ENCODE measurements around the gene GMEB2.

The GMEB2 gene

GRCh38 chr20:63556873-63557478 lies 69.9 kb downstream of the GMEB2 start:
- DNase-seq, result no peak

GRCh38 chr20:63555661-63556381 lies 71.1 kb downstream of the GMEB2 start:
- DNase-seq, result no peak

- DNase-seq, result no peak
These were observed 72.3 kb downstream of the GMEB2 start for GRCh38 chr20:63554361-63555278.

GRCh38 chr20:63553933-63554290 lies 73.0 kb downstream of the GMEB2 start, which contains the start of gene FNDC11:
TSS of gene FNDC11 (plus strand) at chr20:63554159. CDS start at chr20:63555664, 1,505 bp downstream.
- peak; percentile 19 for DNase-seq

DNA sequence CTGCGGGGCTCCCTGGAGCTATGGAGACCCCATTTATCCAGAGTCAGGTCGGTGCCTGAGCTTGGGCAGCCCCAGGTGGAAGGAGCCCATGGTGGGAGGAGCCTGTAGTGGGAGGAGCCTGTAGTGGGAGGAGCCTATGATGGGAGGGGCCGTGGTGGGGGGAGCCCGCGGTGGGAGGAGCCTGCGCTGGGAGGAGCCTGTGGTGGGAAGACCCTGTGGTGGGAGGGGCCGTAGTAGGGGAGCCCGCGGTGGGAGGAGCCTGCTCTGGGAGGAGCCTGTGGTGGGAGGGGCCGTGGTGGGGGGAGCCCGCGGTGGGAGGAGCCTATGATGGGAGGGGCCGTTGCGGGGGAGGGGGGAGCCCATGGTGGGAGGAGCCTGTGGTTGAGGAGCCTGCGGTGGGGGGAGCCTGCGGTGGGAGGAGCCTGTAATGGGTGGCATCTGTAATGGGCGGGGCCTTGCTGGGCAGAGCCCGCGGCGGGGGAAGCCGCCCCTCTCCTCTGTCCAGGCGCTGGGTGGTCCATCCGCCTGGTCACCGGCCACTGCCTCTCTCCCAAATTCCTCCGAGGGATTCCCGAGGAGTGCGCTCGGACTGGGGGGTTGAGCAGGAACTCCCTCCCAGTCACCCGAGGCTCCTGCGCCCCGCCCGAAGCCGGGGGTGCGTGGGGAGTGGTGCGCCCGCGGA lies 73.5 kb downstream of the GMEB2 start:
- peak; percentile 80 for DNase-seq

GRCh38 chr20:63552481-63553249 lies 74.2 kb downstream of the GMEB2 start:
- peak; percentile 62 for DNase-seq

DNA sequence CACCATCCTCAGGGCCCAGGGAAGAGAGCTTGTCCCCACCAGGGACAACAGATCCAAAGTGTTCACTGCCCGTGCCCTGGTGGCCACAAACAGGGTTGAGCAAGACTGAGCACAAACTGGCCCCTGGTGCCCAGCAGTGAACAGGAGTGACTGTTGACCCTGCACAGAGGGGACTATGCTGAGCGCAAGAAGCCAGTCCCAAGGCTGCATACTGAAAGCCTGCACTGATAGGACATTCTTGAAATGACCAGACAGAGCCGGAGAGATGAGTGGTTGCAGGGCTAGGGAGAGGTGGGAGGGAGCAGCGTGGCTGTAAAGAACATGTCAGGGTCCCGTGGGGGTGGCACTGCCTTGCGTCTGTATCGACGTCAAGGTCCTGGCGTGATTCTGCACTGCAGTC lies 75.8 kb downstream of the GMEB2 start:
- no peak for DNase-seq

GRCh38 chr20:63549679-63550282 lies 77.1 kb downstream of the GMEB2 start:
- no peak for DNase-seq

- no peak for DNase-seq
These were observed 77.9 kb downstream of the GMEB2 start for GRCh38 chr20:63549019-63549418.

GRCh38 chr20:63548542-63548941 lies 78.4 kb downstream of the GMEB2 start:
- no peak for DNase-seq

DNA sequence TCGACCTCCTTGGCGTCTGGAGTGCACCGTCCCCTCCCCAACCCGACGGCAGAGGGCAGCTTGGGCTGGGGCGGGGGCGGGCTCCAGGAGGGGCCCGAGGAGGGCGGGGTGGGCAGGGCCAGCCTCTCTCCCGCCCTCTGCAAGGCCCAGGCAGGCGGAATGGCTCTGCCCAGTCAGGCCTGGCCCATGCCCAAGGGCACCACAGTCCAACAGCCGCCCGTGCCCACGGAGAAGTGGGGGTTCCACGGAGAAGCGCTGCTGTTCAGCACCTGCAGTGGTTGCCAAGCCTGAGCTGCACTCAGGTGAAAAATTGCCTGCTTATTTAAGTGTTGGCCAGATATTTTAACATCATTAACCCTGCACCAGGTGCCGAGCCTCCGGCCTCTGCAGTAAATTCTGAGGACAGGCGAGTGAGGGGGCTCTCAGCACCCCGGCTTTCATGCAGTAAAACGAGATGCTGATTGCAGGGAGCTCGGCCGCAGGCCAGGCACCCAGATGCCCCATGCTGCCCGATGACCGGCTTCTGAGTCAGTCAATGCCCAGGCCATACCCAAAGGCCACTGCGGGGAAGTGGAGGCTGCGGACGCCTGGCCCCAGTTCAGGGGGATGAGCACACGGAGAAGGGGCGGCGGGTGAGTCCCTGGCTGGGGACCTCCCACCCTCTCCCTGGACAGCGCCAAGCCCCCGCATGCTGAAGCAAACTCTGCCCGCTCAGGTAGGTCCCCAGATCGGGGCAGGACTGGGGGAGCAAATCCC lies 79.0 kb downstream of the GMEB2 start, which contains the start of gene SRMS:
TSS of gene SRMS (minus strand) at position 25 of the 756 bp plus-strand sequence. CDS start 286 bp downstream, outside the sequence.
- no peak for DNase-seq

DNA sequence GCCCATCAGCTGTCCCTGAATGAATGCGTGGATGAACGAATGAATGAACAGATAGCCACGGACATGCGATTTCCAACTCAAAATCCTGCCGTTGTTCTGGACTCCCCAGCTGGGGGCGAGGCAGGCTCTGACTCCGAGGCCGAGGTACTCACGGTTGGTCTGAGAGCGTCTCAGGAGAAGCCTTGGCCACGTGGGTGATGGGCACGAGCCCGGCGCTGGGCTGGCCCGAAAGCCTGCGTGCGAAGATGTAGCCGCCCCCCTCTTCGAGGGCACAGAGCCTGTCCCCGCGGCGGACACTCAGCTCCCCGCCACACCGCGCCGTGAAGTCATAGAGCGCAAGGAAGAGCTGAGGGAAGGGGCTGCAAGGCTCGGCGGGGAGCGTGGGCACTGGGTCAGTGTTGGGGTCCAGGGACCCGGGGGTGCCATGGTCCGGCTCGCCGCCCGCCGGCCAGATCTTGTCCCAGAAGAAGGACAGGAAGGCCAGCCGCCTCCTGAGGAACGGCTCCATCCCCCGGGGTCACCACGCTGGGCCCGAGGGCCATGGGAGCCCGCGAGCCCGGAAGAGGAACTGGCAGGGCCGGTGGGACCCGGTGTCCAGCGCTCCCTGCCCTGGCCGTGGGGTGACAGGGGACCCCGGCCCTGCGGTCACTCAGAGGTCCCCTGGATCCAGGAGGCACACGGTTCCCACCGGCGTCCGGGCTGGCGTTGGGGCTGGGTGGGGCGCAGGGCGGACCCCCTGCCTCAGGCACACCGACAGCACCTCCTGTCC lies 79.8 kb downstream of the GMEB2 start:
- DNase-seq, result no peak

DNA sequence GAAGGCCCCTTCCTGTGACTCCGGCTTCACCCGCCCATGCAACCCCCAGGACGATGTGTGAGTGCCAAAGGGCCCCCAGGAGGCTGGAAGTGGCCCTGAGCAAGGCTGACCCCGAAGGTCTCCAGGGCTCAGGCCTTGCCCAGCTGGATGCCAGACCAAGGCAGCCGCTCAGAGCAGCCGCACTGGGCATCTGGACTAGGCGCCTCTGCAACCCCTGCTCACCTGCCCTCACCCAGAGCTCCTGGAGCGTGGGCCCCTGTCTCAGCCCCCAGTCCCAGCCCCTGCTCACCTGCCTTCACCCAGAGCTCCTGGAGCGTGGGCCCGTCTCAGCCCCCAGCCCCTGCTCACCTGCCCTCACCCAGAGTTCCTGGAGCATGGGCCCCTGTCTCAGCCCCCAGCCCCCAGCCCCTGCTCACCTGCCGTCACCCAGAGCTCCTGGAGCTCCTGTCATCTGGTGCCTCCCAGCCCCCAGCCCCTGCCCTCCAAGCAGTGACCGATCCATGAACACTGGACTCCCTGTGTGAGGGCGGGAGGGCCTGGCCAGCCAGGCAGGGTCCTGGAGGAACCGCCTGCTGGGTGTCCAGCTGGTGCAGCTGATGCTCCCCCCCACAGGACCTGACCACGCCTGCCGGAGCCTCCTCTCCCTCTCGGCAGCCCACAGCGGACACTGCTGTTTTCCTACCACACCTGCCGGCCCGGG lies 80.5 kb downstream of the GMEB2 start:
- no peak for DNase-seq

DNA sequence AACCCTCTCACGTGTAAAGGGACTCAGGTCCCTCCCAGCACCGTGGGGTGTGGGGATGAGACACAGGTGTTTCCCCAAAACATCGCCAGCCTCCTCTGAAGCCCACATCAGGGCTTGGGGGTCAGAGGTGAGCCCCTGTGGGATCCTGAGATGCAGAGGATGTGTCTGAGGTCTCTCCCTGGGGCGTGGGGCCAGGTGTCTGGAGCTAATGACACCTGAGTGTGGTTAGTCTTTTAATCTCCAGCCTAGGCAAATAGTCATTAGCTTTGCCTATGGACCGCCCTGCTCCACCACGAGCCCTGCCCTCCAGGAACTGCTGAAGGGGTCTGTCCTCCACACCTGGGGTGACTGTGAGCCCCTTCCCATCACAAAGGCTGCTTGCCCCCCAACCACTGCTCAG lies 81.1 kb downstream of the GMEB2 start:
- no peak for DNase-seq

DNA sequence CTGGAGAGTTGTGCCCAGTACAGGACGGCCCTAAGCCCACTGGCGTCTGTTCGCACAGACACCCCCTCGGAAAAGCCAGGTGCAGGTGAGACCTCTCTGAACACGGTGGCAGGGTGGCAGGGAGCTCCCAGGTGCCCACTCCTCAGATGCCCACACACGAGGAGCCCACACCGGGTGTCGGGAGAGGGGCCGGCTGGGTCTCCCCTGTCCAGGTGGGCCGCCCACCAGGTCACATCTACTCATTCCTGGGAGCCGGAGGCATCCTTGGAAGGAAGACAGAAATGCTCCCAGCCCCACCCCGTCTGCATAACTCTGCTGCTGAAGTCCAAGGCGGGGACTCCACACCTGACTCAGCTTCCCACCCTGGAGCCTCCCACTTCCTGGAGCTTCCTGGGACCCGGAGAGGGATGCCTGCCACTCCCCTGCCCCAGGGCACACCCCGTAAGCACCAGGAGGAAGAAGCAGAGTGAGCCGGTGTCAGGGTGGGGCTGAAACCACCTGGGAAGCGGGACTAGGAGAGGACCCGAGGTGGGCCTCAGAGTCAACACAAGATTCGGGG lies 81.9 kb downstream of the GMEB2 start:
- DNase-seq, result no peak

DNA sequence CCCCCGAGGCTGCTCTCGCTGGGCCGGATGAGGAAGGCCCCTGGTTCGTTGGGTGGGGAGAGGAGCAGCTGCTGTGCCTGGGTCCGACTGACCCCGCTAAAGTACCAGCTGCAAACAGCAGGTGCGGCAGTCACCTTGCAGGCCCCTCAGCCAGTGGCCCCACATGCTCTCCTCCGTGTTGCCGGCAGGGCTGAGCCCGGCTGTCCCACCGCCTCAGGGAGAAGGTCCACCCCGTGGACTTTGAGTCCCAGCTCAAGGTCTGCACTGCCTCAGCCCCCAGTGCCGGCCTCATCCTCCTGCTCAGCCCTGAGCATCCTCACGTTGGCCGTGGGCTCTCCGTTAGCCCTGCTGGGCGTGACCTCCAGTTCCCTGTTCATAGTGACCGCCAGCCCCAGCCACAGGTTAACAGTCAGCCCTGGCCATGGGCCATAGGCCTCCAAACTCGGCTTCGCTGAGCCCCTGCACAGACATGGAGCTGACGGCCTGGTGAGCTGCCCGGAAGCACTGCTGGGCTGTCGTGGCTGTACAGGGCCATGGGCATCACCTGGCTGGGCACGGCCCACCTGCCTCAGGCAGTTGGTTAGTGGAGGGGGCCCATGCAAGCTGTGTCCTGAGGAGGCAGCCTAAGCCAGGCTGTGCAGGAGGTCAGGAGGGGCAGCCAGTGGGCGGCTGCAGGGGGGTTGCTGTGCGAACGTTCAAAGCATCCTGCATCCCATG lies 82.5 kb downstream of the GMEB2 start:
- DNase-seq, result no peak

DNA sequence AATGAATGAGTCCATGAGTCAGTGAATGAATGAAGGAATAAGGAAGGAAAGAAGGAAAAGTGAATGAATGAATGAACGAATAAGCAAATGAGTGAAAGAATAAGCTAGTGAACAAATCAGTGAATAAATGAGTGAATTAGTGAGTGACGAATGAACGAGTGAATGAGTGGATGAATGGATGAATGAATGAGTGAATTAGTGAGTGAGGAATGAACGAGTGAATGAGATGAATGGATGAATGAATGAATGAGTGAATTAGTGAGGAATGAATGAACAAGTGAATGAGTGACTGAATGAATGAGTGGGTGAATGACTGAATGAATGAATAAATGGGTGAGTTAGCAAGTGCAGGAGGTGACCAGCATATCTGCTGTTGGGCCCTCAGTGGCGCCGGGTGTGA lies 83.2 kb downstream of the GMEB2 start:
- DNase-seq, result no peak

GRCh38 chr20:63543131-63543530 lies 83.8 kb downstream of the GMEB2 start:
- no peak for DNase-seq
